Measurements from ENCODE around the gene HLA-DOA. TPM values are rescaled to one million over a fixed set of nuclear protein-coding genes. Genes with fewer than 3 reads are reported as not detected.

HLA-DOA gene
- total RNA-seq (2022) (1.7 and 4.1 TPM in 2 replicates), Bru-seq, nascent RNA (percentile 30 among the genes with signal in this experiment), BruChase-seq, experiment 1, labeled RNA remaining after a 6-hour chase (percentile 43 among the genes with signal in this experiment), BruChase-seq, experiment 2, labeled RNA remaining after a 2-hour chase (percentile 34 among the genes with signal in this experiment)
- long read RNA-seq: 0 reads

GRCh38 chr6:33008944-33009861 lies at the start of gene HLA-DOA:
HLA-DOA (minus strand) TSS chr6:33009591.
- TSS peak; percentile 61 for BruUV-seq (replicated peaks)
- peaks cover 69% of the 10 kb centered on the region for H3K27me3 Mint-ChIP-seq (ENCODE audit: unreplicated experiment)
- H3K4me1 Mint-ChIP-seq (ENCODE audit: low read depth, unreplicated experiment): peaks cover 18% of the 10 kb centered on the region
- no peaks in the 10 kb centered on the region for H3K9me3 Mint-ChIP-seq (ENCODE audit: low read depth, unreplicated experiment)
- peak within 1 kb of the TSS; percentile 43 for H3K4me3 Mint-ChIP-seq (ENCODE audit: low read depth, unreplicated experiment)
- no peak for TF ChIP-seq CTCF (IDR thresholded peaks at IDR 0.05; ENCODE audit: unreplicated experiment)
- H3K36me3 Mint-ChIP-seq (ENCODE audit: insufficient read depth, unreplicated experiment): no peaks in the 10 kb centered on the region
- H3K27ac Mint-ChIP-seq (ENCODE audit: unreplicated experiment): no peak within 1 kb of the TSS
- CTCF ChIA-PET: interaction anchor here (0.9 kb wide), 1 partner anchor 163 kb away, joined by 3 read pairs; no protein-coding TSS in a partner anchor
- intact Hi-C loops (cut with micrococcal nuclease; ENCODE audit: unreplicated experiment): no loop called here
- DNase-seq: peak; percentile 60

- Mint-ChIP-seq H3K36me3 (ENCODE audit: insufficient read depth, unreplicated experiment) (no peaks in the 10 kb centered on the region), H3K4me3 (ENCODE audit: low read depth, unreplicated experiment) (no peak overlapping the region), H3K9me3 (ENCODE audit: low read depth, unreplicated experiment) (peaks cover 3% of the 10 kb centered on the region), H3K27me3 (ENCODE audit: unreplicated experiment) (peaks cover 57% of the 10 kb centered on the region), H3K4me1 (ENCODE audit: low read depth, unreplicated experiment) (peaks cover 11% of the 10 kb centered on the region), H3K27ac (ENCODE audit: unreplicated experiment) (no peak overlapping the region)
- no peak for TF ChIP-seq CTCF (IDR thresholded peaks at IDR 0.05; ENCODE audit: unreplicated experiment)
- intact Hi-C loops (cut with micrococcal nuclease; ENCODE audit: unreplicated experiment): no loop called here
- DNase-seq: no peak
- CTCF ChIA-PET: interaction anchor here (1.0 kb wide), 1 partner anchor 43 kb away, joined by 3 read pairs; no protein-coding TSS in a partner anchor
- no TSS peak for BruUV-seq (replicated peaks)
These were observed 48.1 kb upstream of the HLA-DOA start for GRCh38 chr6:33057222-33058150.

- Mint-ChIP-seq H3K27ac (ENCODE audit: unreplicated experiment) (peak overlapping the region; percentile 43), H3K9me3 (ENCODE audit: low read depth, unreplicated experiment) (peaks cover 3% of the 10 kb centered on the region), H3K4me1 (ENCODE audit: low read depth, unreplicated experiment) (peaks cover 26% of the 10 kb centered on the region), H3K27me3 (ENCODE audit: unreplicated experiment) (peaks cover 78% of the 10 kb centered on the region), H3K4me3 (ENCODE audit: low read depth, unreplicated experiment) (peak overlapping the region; percentile 34), H3K36me3 (ENCODE audit: insufficient read depth, unreplicated experiment) (no peaks in the 10 kb centered on the region)
- no peak for DNase-seq
- intact Hi-C loops (cut with micrococcal nuclease; ENCODE audit: unreplicated experiment): loop anchor here (2.0 kb wide), 1 partner anchor 28 kb away; no protein-coding TSS in a partner anchor
- CTCF ChIA-PET: interaction anchor here (0.7 to 1.0 kb wide), 2 partner anchors 24 to 32 kb away, joined by 3 to 4 read pairs; no protein-coding TSS in a partner anchor
- TF ChIP-seq CTCF (IDR thresholded peaks at IDR 0.05; ENCODE audit: unreplicated experiment): no peak
- BruUV-seq (replicated peaks): no TSS peak
These were observed 43.8 kb upstream of the HLA-DOA start for GRCh38 chr6:33053230-33053629.

DNA sequence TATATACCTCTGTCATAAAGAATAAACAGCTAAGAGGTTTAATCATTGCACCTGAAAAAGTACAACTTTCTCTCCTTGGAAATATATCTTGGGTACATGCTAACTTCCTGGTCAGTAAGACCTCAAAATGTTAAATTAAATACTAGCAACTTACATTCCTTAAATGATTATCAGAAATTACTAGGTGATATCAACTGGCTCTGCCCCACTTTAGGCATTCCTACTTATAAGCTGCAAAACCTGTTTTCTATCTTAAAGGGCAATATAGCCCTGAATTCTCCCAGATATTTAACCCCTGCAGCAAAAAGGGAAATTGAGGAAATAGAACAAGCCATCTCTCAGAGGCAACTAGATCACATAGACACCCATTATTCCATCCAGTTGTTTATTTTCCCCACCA lies 43.2 kb upstream of the HLA-DOA start:
- peak overlapping the region; percentile 34 for H3K4me3 Mint-ChIP-seq (ENCODE audit: low read depth, unreplicated experiment)
- no peak for TF ChIP-seq CTCF (IDR thresholded peaks at IDR 0.05; ENCODE audit: unreplicated experiment)
- no peak for DNase-seq
- peaks cover 78% of the 10 kb centered on the region for H3K27me3 Mint-ChIP-seq (ENCODE audit: unreplicated experiment)
- peaks cover 3% of the 10 kb centered on the region for H3K9me3 Mint-ChIP-seq (ENCODE audit: low read depth, unreplicated experiment)
- BruUV-seq (replicated peaks): no TSS peak
- CTCF ChIA-PET: interaction anchor here (0.6 to 1.0 kb wide), 3 partner anchors 23 to 1590 kb away, joined by 3 to 4 read pairs (median 3); no protein-coding TSS in a partner anchor
- H3K27ac Mint-ChIP-seq (ENCODE audit: unreplicated experiment): peak overlapping the region; percentile 43
- H3K4me1 Mint-ChIP-seq (ENCODE audit: low read depth, unreplicated experiment): peaks cover 26% of the 10 kb centered on the region
- no peaks in the 10 kb centered on the region for H3K36me3 Mint-ChIP-seq (ENCODE audit: insufficient read depth, unreplicated experiment)
- intact Hi-C loops (cut with micrococcal nuclease; ENCODE audit: unreplicated experiment): loop anchor here (2.0 kb wide), 1 partner anchor 28 kb away; no protein-coding TSS in a partner anchor
